PC-9 (cell line): ENCODE results near the gene EXD3. TPM values are rescaled to one million over a fixed set of nuclear protein-coding genes. Genes with fewer than 3 reads are reported as not detected.

ENCODE experiments used
- BruUV-seq: library from RNA; stranded (reverse); fragments of 400-500 nt; replicated peaks from 2 replicates; lab custom pipeline; 2021; lab: Mats Ljungman, UMichigan
- CTCF ChIA-PET: fragments of 300-600 bp; sonication (Branson Sonifier 250); formaldehyde crosslinking; loops from one replicate; lab custom pipeline; 2022; ENCODE audit warnings: antibody characterized with exemption; lab: Charles Lee
- POLR2A ChIA-PET: fragments of 300-600 bp; sonication (Branson Sonifier 250); formaldehyde crosslinking; loops from one replicate; lab custom pipeline; 2022; ENCODE audit warnings: antibody characterized with exemption; ENCODE audit not compliant: unreplicated experiment; lab: Charles Lee
- DNase-seq, 2 experiments: peaks; one replicate each; pipeline versions ENCODE4 v3.0.0 to v3.0.0-alpha.2; 2015 to 2022; ENCODE audit warnings: mixed read lengths in 1 of 2
- H2AFZ ChIP-seq: fragments of 200-600 bp; sonication (generic); 2 replicates; pipeline ENCODE4 v1.8.1; 2017; ENCODE audit warnings: antibody characterized with exemption
- H3F3A ChIP-seq: fragments of 200-600 bp; sonication (generic); 2 replicates; pipeline ENCODE4 v1.8.1; 2017; ENCODE audit warnings: antibody characterized with exemption, mild to moderate bottlenecking, low read depth; ENCODE audit not compliant: insufficient read depth
- H3K27ac ChIP-seq: fragments of 200-600 bp; sonication (generic); 2 replicates; pipeline ENCODE4 v1.6.1; 2016; ENCODE audit warnings: mixed run types
- H3K27me3 ChIP-seq: fragments of 200-600 bp; sonication (generic); 2 replicates; pipeline ENCODE4 v1.6.1; 2016; ENCODE audit warnings: low read depth, mixed run types; ENCODE audit not compliant: insufficient read depth
- H3K36me3 ChIP-seq: fragments of 200-600 bp; sonication (generic); 2 replicates; pipeline ENCODE4 v1.6.1; 2016; ENCODE audit warnings: low read depth, mixed run types
- H3K4me1 ChIP-seq: fragments of 200-600 bp; sonication (generic); replicated peaks from 2 replicates; pipeline ENCODE4 v1.6.1; 2016; ENCODE audit warnings: mixed run types; ENCODE audit not compliant: insufficient read depth
- H3K4me2 ChIP-seq: fragments of 200-600 bp; sonication (generic); 2 replicates; pipeline ENCODE4 v1.6.1; 2017; ENCODE audit warnings: mixed run types
- H3K4me3 ChIP-seq: fragments of 200-600 bp; sonication (generic); 2 replicates; pipeline ENCODE4 v1.6.1; 2016; ENCODE audit warnings: mixed run types
- H3K79me2 ChIP-seq: fragments of 200-600 bp; sonication (generic); 2 replicates; pipeline ENCODE4 v1.6.1; 2017; ENCODE audit warnings: low read depth, mixed run types
- H3K9me2 ChIP-seq: fragments of 200-600 bp; sonication (generic); 2 replicates; pipeline ENCODE4 v1.8.1; 2017; ENCODE audit warnings: mild to moderate bottlenecking; ENCODE audit not compliant: insufficient read depth
- H3K9me3 ChIP-seq: fragments of 200-600 bp; sonication (generic); 2 replicates; pipeline ENCODE4 v1.8.1; 2016; ENCODE audit warnings: low read depth; ENCODE audit not compliant: insufficient read depth
- H4K20me1 ChIP-seq: fragments of 200-600 bp; sonication (generic); 2 replicates; pipeline ENCODE4 v1.8.1; 2017; ENCODE audit not compliant: insufficient read depth
- CTCF ChIP-seq: fragments of 200-600 bp; sonication (generic); conservative IDR thresholded peaks from 2 replicates; pipeline ENCODE4 v1.6.1; 2017; ENCODE audit warnings: mixed run types, antibody characterized with exemption, mild to moderate bottlenecking, moderate library complexity
- EZH2 ChIP-seq: fragments of 200-600 bp; sonication (generic); IDR thresholded peaks from 2 replicates; pipeline ENCODE4 v1.8.0; 2017; ENCODE audit warnings: antibody characterized with exemption, low read depth
- intact Hi-C: fragments of 100-400 bp; cut with micrococcal nuclease; formaldehyde crosslinking; loops from one replicate; pipeline ENCODE4 v1.10.0; 2022; ENCODE audit not compliant: unreplicated experiment
- total RNA-seq: library from RNA; stranded (reverse); gene quantifications from 2 replicates; pipeline ENCODE4 v1.2.3, GENCODE V29; 2021

The EXD3 gene
- total RNA-seq, 1 experiment from 2014 or later = 23.7 TPM

- CTCF ChIA-PET = interaction anchor here (0.5 to 0.6 kb wide), 2 partner anchors 143 to 222 kb away, joined by 3 to 6 read pairs; partner anchors contain the start of gene NRARP
Measured at GRCh38 chr9:137445275-137445807, 22.4 kb upstream of the EXD3 start.

GRCh38 chr9:137444106-137444790 lies 21.3 kb upstream of the EXD3 start:
- H3K9me3 ChIP-seq = no peaks in the 10 kb centered on the region
- H3K9me2 ChIP-seq = no peaks in the 10 kb centered on the region
- H3K4me3 ChIP-seq = no peak overlapping the region
- no peak for DNase-seq
- ChIA-PET CTCF (no interaction called here), POLR2A (interaction anchor here (0.7 kb wide), 1 partner anchor 132 kb away, joined by 5 read pairs; no protein-coding TSS in a partner anchor)
- 0 out of 2 replicates have a peak, but pooled peaks cover 3% of the 10 kb centered on the region for H4K20me1 ChIP-seq
- TF ChIP-seq CTCF (no peak), EZH2 (no peak)
- H3F3A ChIP-seq = peaks cover 26% of the 10 kb centered on the region
- no peak overlapping the region for H2AFZ ChIP-seq
- no peaks in the 10 kb centered on the region for H3K79me2 ChIP-seq
- H3K27ac ChIP-seq = no peak overlapping the region
- peaks cover 18% of the 10 kb centered on the region for H3K4me1 ChIP-seq
- intact Hi-C loops = no loop called here
- no TSS peak for BruUV-seq
- no peaks in the 10 kb centered on the region for H3K27me3 ChIP-seq
- H3K4me2 ChIP-seq = no peak overlapping the region
- no peaks in the 10 kb centered on the region for H3K36me3 ChIP-seq

More at GRCh38 chr9:137445275-137445807, 22.4 kb upstream of the EXD3 start:
- H3K4me1 ChIP-seq = peaks cover 18% of the 10 kb centered on the region
- intact Hi-C loops = loop anchor here (1.0 kb wide), 3 partner anchors 22 to 144 kb away; partner anchors contain the start of genes EXD3 and NOXA1
- H3K27ac ChIP-seq = no peak overlapping the region
- BruUV-seq = no TSS peak
- H2AFZ ChIP-seq = no peak overlapping the region
- DNase-seq = peak; percentile 76 to 93
- no peaks in the 10 kb centered on the region for H3K9me3 ChIP-seq
- no peaks in the 10 kb centered on the region for H3K9me2 ChIP-seq
- TF ChIP-seq EZH2 (no peak), CTCF (peak; percentile 93)
- peak overlapping the region; percentile 60 for H3K4me2 ChIP-seq
- no peaks in the 10 kb centered on the region for H3K27me3 ChIP-seq
- H4K20me1 ChIP-seq = 0 out of 2 replicates have a peak, but pooled peaks cover 3% of the 10 kb centered on the region
- H3F3A ChIP-seq = peaks cover 26% of the 10 kb centered on the region
- H3K4me3 ChIP-seq = no peak overlapping the region
- POLR2A ChIA-PET = interaction anchor here (0.6 kb wide), 1 partner anchor 92 kb away, joined by 10 read pairs; no protein-coding TSS in a partner anchor
- no peaks in the 10 kb centered on the region for H3K79me2 ChIP-seq
- H3K36me3 ChIP-seq = no peaks in the 10 kb centered on the region

GRCh38 chr9:137441935-137442321 lies 19.0 kb upstream of the EXD3 start:
- H3K4me1 ChIP-seq = peaks cover 19% of the 10 kb centered on the region
- H2AFZ ChIP-seq = no peak overlapping the region
- DNase-seq = no peak
- POLR2A ChIA-PET = interaction anchor here (0.6 to 0.7 kb wide), 4 partner anchors 12 to 1018 kb away, joined by 3 to 14 read pairs (median 7); no protein-coding TSS in a partner anchor
- no peak for TF ChIP-seq EZH2
- no peak for TF ChIP-seq CTCF
- H3K9me3 ChIP-seq = no peaks in the 10 kb centered on the region
- peak overlapping the region; percentile 51 for H3K4me2 ChIP-seq
- no peak overlapping the region for H3K27ac ChIP-seq
- H3K27me3 ChIP-seq = no peaks in the 10 kb centered on the region
- intact Hi-C loops = no loop called here
- 0 out of 2 replicates have a peak, but pooled peaks cover 3% of the 10 kb centered on the region for H4K20me1 ChIP-seq
- CTCF ChIA-PET = interaction anchor here (0.6 to 1.2 kb wide), 5 partner anchors 19 to 164 kb away, joined by 3 to 17 read pairs (median 6); partner anchors contain the start of genes EXD3, NOXA1, NRARP and TOR4A
- 0 out of 2 replicates have a peak overlapping the region, but pooled peaks have one; percentile 24 for H3K4me3 ChIP-seq
- no peaks in the 10 kb centered on the region for H3K36me3 ChIP-seq
- BruUV-seq = no TSS peak
- H3F3A ChIP-seq = peaks cover 28% of the 10 kb centered on the region
- no peaks in the 10 kb centered on the region for H3K9me2 ChIP-seq
- H3K79me2 ChIP-seq = no peaks in the 10 kb centered on the region
